HK-2 (cell line): ENCODE results near the gene HOXC10.

Source experiments
- DNase-seq: peaks from one replicate; pipeline ENCODE4 v3.0.0-alpha.2; 2018; ENCODE audit not compliant: unreplicated experiment

Gene HOXC10

GRCh38 chr12:53984901-53985691 lies at the start of gene HOXC10:
Gene HOXC10, plus strand, starts transcription at chr12:53985146. Its CDS starts 114 bp downstream, at chr12:53985260.
- DNase-seq: peak; percentile 93

GRCh38 chr12:53935383-53936341 lies 49.3 kb upstream of the HOXC10 start:
- no peak for DNase-seq

- DNase-seq: no peak
These were observed 47.8 kb upstream of the HOXC10 start for GRCh38 chr12:53937099-53937498.

GRCh38 chr12:53937596-53938325 lies 47.2 kb upstream of the HOXC10 start:
- DNase-seq: no peak

GRCh38 chr12:53938326-53939140 lies 46.4 kb upstream of the HOXC10 start, which contains the start of gene HOXC13:
Gene HOXC13, plus strand, starts transcription at chr12:53938831. Its CDS starts 76 bp downstream, at chr12:53938907.
- DNase-seq: peak; percentile 91

GRCh38 chr12:53939141-53940108 lies 45.5 kb upstream of the HOXC10 start:
- no peak for DNase-seq

GRCh38 chr12:53940443-53941014 lies 44.4 kb upstream of the HOXC10 start:
- DNase-seq: no peak

- no peak for DNase-seq
These were observed 43.8 kb upstream of the HOXC10 start for GRCh38 chr12:53941187-53941586.

- no peak for DNase-seq
These were observed 43.2 kb upstream of the HOXC10 start for GRCh38 chr12:53941750-53942149.

- DNase-seq: no peak
These were observed 42.4 kb upstream of the HOXC10 start for GRCh38 chr12:53942467-53942997.

- DNase-seq: no peak
These were observed 40.7 kb upstream of the HOXC10 start for GRCh38 chr12:53944209-53944608.

- DNase-seq: no peak
These were observed 39.8 kb upstream of the HOXC10 start for GRCh38 chr12:53944907-53945847.

GRCh38 chr12:53947743-53948142 lies 37.2 kb upstream of the HOXC10 start:
- no peak for DNase-seq

- DNase-seq: no peak
These were observed 36.0 kb upstream of the HOXC10 start for GRCh38 chr12:53948650-53949593.

- DNase-seq: no peak
These were observed 35.1 kb upstream of the HOXC10 start for GRCh38 chr12:53949631-53950436.

- no peak for DNase-seq
These were observed 34.5 kb upstream of the HOXC10 start for GRCh38 chr12:53950437-53950773.
